COR-L47 (cell line): ENCODE results near the gene WDR5B.
"Not testable (repeated sequence)": the region's sequence is repeated elsewhere in the genome, so short reads cannot be mapped to it uniquely, and the experiment has no call there.

Experiments used
- DNase-seq: peaks from one replicate; lab custom pipeline; 2025; lab: John Stamatoyannopoulos, UW

WDR5B gene

DNA sequence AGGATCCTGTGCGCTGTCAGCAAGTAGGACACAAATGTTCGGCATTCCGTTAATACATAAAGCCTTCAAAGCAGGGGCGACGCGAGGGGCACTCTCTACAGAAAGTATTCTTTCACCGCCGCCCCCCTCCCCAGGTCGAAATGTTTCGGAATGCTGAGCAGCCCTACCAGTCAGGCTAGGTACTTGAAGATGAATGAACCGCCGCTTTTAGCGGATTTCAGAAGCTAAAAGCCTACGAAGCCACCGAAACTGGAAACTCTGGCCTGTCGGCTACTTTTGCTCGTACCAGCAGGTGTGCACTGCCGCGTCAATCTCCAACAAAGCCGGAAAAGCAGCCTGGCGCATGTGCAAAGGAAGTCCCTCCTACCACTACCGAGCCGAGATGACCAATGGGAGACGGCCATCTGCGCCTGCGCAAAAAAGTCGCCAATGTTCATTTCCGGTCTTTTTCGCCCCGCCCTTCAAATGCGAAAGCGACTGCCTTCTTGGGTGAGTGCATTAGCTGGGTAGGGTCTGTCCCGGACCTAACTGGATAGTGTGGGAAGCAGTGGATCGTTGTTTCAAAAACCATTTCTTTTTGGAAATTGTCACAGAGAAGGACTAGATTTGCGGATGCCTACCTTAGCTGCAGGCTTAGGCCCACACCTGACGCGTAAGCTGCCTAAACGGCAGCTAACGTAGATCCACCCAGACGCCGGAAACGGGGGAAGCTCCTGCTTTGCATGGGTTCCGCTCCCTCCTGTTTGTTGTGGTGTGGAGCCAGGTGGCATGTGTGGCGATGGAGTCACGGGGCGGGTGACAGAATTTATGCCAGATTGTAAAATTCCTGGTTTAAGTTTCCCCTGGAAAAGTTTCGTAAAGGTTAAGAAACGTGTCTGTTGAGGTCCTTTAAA, at the start of gene WDR5B:
Gene WDR5B (minus strand): TSS at position 301 of the 893 bp plus-strand sequence. CDS start 534 bp downstream, outside the sequence.
- DNase-seq: no peak

DNA sequence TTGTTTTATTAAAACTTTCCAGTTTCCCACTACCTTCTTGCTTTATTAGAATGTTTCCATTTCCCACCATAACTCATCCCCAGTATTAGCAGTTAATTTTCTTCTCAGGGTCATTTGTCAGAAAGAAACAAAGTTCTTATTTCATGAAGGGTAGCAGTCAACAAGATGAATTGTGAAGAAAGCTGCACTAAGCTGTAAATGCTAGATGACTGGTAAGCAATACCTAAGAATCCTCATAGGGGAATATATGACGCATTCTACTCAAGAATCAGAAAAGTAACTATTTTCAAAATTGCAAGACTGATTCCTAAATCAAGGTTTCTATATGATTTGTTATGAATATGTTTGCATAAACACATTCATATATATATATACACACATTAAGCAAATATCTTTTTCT, 48.8 kb upstream of the WDR5B start:
- no peak for DNase-seq

DNA sequence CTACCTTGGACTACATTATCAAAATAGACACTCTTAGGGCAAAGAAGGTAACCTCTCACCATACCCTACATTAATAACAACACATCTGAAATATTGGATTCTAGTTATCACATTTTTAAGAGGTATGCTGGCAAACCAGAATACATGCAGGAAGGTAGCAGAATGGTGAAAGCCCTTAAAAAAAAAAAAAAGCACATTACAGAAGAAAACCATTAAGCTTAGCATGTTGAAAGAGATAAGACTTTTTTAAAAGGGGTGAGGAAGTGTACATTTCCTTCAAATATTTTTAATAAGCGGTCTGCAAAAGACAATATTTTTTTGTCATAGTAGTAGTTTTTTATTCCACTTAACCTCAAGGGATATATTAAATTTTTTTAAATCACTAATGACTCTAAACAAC, 46.5 kb upstream of the WDR5B start:
- DNase-seq: no peak

DNA sequence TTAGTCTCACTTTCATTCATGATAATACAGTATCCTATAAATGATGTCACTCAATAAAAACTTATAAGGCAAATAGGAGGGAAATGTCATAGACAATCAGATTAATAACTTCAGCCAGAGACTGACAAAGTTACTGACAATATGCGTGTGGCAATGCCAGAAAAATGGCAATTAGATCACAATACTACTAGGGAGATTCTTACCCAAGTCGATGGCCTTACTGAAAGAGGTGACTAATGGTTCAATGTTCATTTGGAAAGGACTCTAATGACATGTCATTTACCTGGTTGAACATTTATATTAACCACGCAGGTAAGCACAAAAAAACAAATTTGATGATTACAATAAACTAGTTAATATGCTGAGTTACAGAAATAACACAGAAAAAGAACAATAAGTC, 45.9 kb upstream of the WDR5B start:
- DNase-seq: no peak

DNA sequence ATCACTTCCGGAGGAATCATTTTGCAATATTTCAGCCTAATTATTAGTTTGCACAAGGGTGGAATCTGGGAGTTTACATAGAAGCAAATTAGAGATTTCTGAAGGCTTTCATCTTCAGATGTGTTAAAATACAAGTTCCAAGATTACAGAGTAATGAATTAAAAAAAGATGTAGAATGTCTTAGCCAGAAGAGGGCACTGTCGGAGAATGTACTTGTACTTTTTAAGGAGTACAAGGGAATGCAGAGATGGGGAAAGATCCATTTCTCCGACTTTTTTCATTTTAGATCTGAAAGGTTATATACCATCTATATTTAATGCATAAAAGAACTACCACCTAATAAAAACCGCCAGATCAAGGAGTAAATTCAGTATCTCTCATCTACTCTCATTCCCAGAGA, 43.1 kb upstream of the WDR5B start:
- DNase-seq: no peak

DNA sequence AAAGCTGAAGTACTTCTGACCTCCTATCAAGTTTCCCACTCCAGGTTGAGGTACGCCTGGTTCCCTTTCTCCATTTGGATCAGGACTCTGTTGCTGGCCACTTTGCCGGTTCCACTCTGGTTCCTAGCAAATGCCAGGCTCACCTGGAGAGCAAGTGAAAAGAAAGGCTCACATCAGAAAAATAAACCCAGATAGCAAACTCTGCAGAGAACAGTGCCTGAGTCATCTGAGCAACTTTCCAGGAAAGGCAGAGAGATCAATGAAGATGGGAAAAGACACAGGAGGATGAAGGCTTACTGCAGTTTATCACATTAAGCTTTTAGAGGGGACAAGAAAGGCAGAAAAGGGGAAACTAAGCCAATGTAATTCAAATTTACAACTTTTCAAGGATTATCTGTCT, 41.8 kb upstream of the WDR5B start:
- DNase-seq: no peak

DNA sequence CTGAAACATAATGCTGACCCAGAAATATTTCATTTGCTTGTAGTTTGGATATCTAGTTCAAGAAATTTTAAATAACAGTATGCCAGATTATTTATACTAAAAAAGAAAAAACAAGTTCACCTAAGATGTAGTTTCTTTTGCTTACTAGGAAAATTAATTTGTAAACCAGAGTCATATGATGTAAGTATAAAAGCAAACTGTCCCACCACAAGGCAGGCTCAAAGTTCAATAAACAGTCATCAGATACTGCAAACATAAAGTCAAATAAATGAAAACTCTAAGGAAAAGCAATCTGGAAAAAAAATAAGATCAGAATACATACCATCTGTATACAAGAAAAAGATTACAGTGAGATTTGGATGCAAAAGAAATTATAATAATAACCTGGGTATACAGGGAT, 40.2 kb upstream of the WDR5B start:
- no peak for DNase-seq

DNA sequence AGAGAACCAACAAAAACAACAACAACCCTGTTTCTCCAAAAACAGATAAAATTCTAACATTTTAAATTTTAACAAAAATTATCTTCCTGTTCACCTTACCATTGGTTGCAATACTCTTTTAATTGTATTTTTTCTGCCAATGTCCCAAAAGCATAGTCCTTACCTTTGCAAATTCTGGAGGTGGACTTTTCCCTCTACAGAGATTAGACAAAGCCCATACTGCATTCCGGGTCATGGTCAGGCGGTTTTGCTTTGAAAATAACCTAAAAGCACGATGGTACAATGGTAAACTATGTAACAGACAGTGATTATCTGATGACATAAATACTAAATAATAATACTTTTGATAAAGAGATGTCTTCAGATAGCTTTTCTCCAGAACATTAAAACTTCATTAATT, 35.5 kb upstream of the WDR5B start:
- DNase-seq: no peak

DNA sequence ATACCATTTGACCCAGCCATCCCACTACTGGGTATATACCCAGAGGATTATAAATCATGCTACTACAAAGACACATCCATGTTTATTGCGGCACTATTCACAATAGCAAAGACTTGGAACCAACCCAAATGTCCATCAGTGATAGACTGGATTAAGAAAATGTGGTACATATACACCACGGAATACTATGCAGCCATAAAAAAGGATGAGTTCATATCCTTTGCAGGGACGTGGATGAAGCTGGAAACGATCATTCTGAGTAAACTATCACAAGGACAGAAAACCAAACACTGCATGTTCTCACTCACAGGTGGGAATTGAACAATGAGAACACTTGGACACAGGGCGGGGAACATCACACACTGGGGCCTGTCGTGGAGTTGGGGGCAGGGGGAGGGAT, 32.4 kb upstream of the WDR5B start:
- not testable (repeated sequence) for DNase-seq

DNA sequence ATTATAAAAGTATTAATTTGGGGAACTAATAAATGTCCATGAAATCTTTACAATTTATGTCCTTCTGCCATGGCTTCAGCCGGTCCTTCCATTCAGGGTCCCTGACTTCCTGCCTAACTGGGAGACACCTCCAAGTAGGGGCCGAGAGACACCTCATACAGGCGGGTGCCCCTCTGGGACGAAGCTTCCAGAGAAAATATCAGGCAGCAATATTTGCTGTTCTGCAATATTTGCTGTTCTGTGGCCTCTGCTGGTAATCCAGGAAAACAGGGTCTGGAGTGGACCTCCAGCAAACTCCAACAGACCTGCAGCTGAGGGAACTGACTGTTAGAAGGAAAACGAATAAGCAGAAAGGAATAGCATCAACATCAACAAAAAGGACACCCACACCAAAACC, 28.6 kb upstream of the WDR5B start:
- DNase-seq: not testable (repeated sequence)

DNA sequence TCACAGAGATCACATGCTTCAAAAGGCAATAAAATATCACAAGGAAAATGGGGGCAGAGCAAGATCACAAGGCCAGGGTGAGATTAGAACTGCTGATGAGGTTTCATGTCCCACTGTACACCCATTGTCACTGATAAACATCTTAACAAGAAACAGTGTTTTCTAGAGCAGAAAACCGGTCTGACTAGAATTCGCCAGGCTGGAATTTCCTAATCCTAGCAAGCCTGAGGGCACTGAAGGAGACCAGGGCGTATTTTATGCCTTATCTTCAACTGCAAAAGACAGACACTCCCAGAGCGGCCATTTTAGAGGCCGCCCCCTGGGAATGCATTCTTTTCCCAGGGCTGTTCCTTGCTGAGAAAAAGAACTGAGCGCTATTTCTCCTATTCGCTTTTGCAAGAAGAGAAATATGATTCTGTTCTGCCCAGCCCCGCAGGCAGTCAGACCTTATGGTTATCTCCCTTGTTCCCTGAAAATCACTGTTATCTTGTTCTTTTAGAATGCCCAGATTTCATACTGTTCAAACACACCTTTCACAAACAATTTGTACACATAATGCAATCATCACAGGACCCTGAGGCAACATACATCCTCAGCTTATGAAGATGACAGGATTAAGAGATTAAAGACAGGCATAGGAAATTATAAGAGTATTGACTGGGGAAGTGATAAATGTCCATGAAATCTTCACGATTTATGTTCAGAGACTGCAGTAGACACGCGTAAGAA, 28.1 kb upstream of the WDR5B start:
- not testable (repeated sequence) for DNase-seq

DNA sequence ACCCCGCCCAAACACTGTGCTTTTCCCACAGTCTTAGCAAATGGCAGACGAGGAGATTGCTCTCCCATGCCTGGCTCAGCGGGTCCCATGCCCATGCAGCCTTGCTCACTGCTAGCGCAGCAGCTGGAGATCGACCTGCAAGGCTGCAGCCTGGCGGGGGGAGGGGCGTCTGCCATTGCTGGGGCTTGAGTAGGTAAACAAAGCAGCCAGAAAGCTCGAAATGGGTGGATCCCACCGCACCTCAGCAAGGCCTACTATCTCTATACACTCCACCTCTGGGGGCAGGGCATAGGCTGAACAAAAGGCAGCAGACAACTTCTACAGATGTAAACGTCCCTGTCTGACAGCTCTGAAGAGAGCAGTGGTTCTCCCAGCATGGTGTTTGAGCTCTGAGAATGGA, 27.2 kb upstream of the WDR5B start:
- no peak for DNase-seq

DNA sequence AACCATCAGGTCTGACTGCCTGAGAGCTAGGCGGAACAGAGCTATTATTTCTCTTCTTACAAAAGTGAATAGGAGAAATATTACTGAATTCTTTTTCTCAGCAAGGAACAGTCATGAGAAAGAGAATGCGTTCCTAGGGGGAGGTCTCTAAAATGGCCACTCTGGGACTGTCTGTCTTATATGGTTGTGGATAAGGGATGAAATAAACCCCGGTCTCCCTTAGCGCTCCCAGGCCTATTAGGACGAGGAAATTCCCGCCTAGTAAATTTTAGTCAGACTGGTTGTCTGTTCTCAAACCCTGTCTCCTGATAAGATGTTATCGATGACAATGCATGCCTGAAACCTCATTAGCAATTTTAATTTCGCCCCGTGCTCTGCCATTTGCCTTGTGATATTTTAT, 20.1 kb upstream of the WDR5B start:
- no peak for DNase-seq

DNA sequence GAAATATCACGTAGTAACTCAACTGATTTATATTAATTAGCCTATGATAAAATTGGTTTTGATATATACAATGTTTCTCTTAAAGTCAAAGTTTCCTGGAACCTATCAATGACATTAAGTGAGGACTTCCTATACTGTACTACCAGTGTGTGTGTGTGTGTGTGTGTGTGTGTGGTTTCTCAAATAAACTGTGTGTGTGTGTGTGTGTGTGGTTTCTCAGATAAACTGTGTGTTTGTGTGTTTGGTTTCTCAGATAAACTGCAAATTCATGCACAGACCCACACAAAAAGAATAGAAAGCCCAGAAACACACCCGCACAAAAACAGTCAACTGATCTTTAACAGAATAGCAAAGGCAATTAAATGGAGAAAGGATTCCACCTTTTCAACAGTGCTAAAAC, 14.5 kb upstream of the WDR5B start:
- DNase-seq: no peak

DNA sequence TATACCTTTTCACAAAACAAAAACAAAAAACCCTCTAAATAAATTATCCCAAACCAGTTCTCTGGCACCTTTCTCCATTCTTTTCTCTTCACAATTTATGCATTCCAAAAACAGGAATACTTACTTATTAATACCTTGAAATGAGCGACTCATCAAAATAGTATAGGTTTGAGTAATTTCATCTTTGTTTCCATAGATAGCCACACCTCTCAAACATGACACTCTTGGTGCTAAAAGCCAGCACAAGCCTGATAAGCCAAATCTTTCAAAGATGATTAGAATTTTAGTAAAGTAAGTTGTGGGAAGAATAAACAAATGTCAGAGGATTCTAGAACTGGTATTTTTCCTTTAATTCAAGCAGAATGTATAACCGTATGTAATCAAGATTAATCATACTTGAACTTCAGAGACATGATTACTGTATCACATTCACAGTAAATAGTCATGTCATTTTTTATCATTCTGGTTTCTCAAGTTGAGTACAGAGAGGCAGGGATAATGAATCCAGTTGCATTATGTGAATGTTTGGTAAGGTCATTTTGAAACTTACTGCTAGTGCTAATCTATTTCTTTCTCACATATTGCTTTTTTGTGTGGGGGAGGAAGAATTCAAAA, 12.1 kb upstream of the WDR5B start:
- no peak for DNase-seq

DNA sequence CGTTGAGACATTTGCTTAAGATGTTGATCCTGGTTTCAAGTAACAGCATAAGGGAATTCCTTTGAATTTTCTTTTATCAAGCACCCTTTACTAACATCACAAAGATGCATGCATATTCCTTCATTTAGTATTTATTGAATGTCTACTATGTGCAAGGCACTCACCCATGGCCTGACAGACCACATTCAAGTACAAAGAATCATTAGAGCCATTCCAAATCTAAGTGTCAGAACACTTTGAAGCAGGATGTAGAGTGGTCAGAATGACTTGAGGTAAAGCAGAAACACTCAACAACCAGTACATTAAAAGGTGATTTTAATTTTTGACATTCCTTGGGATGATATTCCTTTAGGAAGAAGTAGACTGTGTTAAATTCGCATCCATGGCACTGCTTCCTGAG, 6.0 kb upstream of the WDR5B start:
- DNase-seq: no peak

DNA sequence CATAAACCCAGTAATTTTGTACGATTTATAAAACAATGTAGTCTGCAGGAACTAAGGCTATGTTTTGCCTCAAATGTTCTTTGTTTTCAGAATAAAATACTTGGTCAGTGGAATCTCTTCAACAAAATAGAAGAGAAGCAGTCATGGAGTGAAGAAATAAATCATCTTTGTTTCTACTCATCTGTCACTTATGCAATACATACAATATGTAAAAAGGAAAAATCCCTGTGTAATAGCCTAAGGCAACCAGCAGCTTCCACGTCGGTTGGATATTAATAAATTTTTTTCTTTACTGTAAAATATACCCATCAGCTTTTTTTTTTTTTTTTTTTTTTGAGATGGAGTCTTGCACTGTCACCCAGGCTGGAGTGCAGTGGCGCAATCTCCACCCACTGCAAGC, 5.2 kb upstream of the WDR5B start:
- DNase-seq: no peak

DNA sequence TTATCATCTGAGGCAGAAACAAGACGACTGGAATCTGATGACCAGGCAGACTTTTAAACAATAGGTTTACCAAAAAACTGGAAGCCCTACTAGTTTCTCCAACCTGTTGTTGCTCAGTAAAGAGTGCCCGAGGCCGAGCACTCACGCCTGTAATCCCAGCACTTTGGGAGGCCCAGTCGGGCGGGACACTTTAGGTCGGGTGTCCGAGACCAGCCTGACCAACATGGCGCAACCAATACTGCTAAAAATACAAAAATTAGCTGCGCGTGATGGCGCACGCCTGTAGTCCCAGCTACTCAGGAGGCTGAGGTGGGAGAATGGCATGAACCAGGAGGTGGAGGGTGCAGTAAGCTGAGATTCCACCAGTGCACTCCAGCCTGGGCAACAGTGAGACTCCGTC, 1.1 kb upstream of the WDR5B start:
- no peak for DNase-seq

DNA sequence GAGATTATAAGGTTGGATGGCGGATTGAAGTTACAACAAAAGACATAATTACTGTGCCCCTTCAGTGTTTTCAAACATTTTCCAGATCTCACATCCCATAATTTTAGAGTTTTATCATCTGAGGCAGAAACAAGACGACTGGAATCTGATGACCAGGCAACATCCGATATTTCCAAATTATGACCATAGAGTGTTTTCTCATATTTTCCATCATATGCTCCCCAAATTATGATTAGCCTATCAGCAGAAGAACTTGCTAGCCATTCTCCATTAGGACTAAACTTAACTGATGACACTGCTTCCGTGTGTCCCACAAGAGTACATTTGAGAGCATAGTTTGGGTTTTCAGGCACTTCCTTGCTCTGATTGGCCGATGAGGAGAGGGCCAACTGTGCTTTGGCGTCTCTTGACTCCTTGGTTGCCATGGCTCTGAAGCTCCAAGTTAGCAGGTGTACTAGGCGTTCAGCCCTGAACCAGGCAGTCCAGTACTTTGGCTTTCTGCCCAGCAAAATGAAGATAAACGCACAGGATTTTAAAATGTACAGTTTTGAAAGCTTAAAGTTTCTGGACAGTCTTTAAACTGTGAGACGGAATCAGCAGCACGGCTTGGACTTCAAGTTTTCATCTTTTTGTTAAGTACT, 638 bp downstream of the WDR5B start:
- DNase-seq: no peak

DNA sequence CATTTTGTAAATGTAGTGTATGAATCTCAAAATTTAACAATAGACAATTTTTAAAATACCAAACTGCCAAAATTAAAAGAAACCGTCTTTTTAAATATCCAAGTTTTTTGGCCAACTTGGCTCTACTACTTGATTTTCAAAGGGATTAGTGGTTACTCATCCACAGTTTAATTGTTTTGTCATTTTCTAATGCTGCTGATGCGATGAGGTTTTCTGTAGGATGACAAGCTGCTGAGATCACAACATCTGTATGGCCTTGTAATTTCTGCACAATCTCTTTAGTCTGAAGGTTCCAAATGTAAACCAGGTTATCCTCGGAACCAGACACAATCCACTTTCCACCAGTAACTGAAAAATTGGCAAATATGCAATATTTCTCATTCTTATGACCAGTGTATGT, 1.5 kb downstream of the WDR5B start:
- DNase-seq: no peak

DNA sequence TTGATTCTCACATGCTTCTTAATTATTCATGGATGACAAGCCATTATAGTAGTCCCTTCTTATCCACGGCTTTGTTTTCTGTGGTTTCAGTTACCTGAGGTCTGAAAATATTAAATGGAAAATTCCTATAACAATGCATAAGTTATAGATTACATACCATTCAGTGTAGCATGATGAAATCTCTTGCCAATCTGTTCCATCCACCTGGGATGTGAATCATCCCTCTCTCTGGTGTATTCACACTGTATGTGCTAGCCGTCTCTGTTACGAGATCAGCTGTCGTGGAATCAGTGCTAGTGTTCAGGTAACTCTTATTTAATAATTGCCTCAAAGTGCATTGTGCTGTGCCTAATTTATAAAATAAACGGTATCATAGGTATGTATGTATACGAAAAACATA, 5.2 kb downstream of the WDR5B start:
- DNase-seq: no peak

DNA sequence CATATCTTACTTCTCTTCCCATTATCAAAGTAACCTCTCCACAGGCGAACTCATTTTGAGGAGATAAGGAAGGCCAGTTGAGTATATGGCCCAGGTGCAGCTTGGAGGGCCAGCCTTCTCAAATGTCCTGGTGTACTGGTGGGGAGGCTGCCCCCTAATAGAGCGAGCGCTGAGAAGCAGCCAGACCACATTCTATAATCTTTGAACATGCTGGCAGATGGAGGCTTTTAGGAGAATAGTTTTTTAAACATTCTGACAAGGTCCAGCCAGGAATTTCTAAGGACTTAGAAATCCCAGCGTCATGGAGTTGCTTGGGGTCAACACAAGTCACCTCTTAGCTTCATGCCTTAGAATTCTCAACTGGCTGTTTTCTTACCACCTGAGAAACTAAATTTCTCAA, 5.8 kb downstream of the WDR5B start:
- no peak for DNase-seq

DNA sequence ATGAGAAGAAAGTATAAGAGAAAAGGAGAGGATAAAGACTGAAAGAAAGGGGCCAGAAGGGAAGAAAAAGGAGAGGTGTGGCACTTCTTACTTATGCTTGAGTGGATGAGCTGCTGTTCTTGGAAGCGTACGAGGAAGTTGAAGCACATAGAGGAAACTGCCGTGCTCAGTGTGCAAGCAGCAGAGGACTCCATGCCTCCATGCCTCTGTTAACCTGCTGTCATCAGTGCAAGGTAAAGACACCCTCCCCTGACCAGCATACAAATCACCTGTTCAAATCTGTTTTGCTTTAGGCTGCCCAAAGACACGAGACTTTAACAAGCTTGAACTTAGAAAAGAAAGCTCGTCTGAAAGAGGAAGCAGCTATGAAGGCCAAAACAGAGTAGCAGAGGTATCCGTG, 6.4 kb downstream of the WDR5B start:
- no peak for DNase-seq
